VCaP (cell line): Measurements from ENCODE around the gene GLDN.

ENCODE experiments used
- H3K27ac ChIP-seq: fragments of 450-650 bp; 2 replicates; pipeline ENCODE4 v1.5.1; 2017
- CTCF ChIP-seq: fragments of 450-650 bp; conservative IDR thresholded peaks from 2 replicates; pipeline ENCODE4 v1.5.1; 2017; ENCODE audit warnings: mild to moderate bottlenecking, moderate library complexity

The GLDN gene

GRCh38 chr15:51316636-51317035, 24.8 kb upstream of the GLDN start:
- H3K27ac ChIP-seq = no peak overlapping the region
- TF ChIP-seq CTCF = no peak

DNA sequence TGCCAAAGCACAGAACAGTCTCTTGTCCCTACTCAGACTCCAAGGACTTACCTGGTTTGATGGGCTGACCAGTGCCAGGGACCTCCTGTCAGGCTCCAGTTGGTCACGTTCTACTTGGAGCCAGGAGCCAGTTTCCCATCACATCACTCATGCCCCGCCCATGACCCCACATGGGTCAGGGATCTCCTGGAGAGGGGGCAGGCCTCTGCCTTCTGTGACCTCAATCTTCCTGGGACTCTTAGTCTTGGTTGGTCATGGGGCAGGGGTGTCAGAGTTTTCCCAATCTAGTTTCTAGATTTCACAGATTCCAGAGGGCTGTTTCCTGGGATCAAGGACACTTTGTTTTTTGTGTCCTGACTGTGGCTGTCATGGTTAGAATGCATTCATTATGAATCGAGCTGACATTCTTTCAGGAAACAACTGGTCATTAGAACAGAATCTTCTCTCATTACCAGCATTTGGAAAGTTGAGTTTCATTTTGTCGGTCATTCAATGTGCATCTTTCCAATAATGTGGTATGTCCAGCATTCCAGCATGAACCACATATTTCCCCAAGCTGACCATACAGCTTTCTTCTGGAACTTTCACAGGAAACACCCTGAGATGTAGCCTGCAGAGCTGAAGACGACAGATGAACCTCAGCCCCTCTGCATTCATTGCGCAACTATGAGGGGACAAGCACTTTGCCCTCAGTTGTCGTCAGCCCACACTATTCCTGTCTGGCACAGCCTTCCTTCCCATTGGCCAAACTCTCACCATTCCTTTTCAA, 22.9 kb upstream of the GLDN start:
- TF ChIP-seq CTCF = no peak
- no peak overlapping the region for H3K27ac ChIP-seq

DNA sequence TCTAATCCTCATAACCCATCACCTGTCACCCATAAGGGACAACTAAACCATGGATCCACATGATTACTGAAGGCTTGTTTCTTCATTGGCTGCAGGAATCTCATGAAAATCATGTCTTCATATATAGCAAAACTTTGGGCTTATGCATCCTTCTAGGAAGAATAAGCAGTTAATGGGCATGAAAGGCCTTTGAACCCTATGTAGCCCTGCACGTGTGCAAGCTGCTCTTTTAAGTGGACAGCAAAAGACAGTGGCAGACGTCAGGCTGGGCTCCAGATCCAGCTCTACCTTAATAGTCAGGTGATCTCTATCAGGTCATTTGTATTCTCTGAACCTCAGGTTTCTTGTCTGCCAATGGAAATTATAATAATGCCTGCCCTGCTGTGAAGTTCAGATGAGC, 21.9 kb upstream of the GLDN start:
- H3K27ac ChIP-seq = no peak overlapping the region
- TF ChIP-seq CTCF = no peak

- TF ChIP-seq CTCF = no peak
- no peak overlapping the region for H3K27ac ChIP-seq
These were observed 20.6 kb upstream of the GLDN start for GRCh38 chr15:51320843-51321242.

GRCh38 chr15:51321316-51321715, 20.1 kb upstream of the GLDN start:
- no peak for TF ChIP-seq CTCF

GRCh38 chr15:51322621-51323296, 18.7 kb upstream of the GLDN start:
- TF ChIP-seq CTCF = no peak
- H3K27ac ChIP-seq = no peak overlapping the region

More at GRCh38 chr15:51321316-51321715, 20.1 kb upstream of the GLDN start:
- H3K27ac ChIP-seq = no peak overlapping the region

DNA sequence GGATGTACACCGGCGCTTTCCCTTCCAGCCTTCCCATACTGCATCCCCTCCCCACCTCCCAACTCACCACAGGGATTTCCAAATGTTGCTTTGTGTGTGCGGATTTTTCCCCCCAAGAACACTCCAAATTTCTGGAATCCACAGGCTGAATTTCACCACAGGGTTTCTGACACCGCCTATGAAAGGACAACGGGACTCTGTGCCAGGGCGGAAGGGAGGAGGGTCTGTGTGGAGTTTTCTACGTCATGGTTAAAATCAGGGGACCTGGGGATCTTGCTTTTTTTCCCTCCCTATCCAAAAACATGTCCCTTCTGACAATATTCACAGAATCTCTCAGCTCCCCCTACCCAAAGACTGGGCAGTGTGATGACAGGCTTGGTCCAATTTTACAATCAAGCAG, 17.7 kb upstream of the GLDN start:
- H3K27ac ChIP-seq = no peak overlapping the region
- TF ChIP-seq CTCF = no peak
